HEK293T (cell line): Measurements from ENCODE around the gene XPNPEP2.

Experiments
- CTCF ChIA-PET: fragments of 350-600 bp; formaldehyde crosslinking; extraction: SDS; loops from one replicate; lab custom pipeline; 2021; ENCODE audit warnings: antibody characterized with exemption, inconsistent platforms; lab: Yijun Ruan, JAX
- POLR2A ChIA-PET: fragments of 350-600 bp; formaldehyde crosslinking; extraction: SDS; loops from one replicate; lab custom pipeline; 2020; ENCODE audit warnings: antibody characterized with exemption, inconsistent platforms; lab: Yijun Ruan, JAX
- DNase-seq: peaks from one replicate; pipeline ENCODE4 v3.0.0; 2012; ENCODE audit warnings: mixed read lengths; ENCODE audit errors: extremely low spot score
- ARNT ChIP-seq: fragments of 450-650 bp; IDR thresholded peaks from 2 replicates; pipeline ENCODE4 v1.6.1; 2017; ENCODE audit warnings: mild to moderate bottlenecking
- BHLHE40 ChIP-seq: fragments of 450-650 bp; IDR thresholded peaks from 2 replicates; pipeline ENCODE4 v1.6.1; 2016; ENCODE audit warnings: mild to moderate bottlenecking, moderate library complexity, borderline replicate concordance
- CTBP1 ChIP-seq: fragments of 450-650 bp; IDR thresholded peaks from 2 replicates; pipeline ENCODE4 v1.6.1; 2016; ENCODE audit warnings: borderline replicate concordance
- ELF4 ChIP-seq: fragments of 450-650 bp; IDR thresholded peaks from 2 replicates; pipeline ENCODE4 v1.6.1; 2017; ENCODE audit warnings: antibody characterized with exemption
- FOXA1 ChIP-seq: fragments of 450-650 bp; IDR thresholded peaks from 2 replicates; pipeline ENCODE4 v1.6.1; 2016; ENCODE audit warnings: mild to moderate bottlenecking
- FOXK2 ChIP-seq: fragments of 450-650 bp; IDR thresholded peaks from 2 replicates; pipeline ENCODE4 v1.6.1; 2016; ENCODE audit warnings: mild to moderate bottlenecking
- FOXM1 ChIP-seq: fragments of 450-650 bp; IDR thresholded peaks from 2 replicates; pipeline ENCODE4 v1.6.1; 2017; ENCODE audit warnings: mild to moderate bottlenecking, borderline replicate concordance
- HDGF ChIP-seq: fragments of 450-650 bp; IDR thresholded peaks from 2 replicates; pipeline ENCODE4 v1.6.1; 2017; ENCODE audit warnings: antibody characterized with exemption, borderline replicate concordance
- L3MBTL2 ChIP-seq: fragments of 450-650 bp; conservative IDR thresholded peaks from 2 replicates; pipeline ENCODE4 v1.6.1; 2016; ENCODE audit warnings: mild to moderate bottlenecking
- LEF1 ChIP-seq: fragments of 450-650 bp; IDR thresholded peaks from 2 replicates; pipeline ENCODE4 v1.6.1; 2017; ENCODE audit warnings: mild to moderate bottlenecking, borderline replicate concordance
- NFRKB ChIP-seq: fragments of 450-650 bp; IDR thresholded peaks from 2 replicates; pipeline ENCODE4 v1.6.1; 2016; ENCODE audit warnings: mild to moderate bottlenecking, moderate library complexity
- PKNOX1 ChIP-seq: fragments of 450-650 bp; IDR thresholded peaks from 2 replicates; pipeline ENCODE4 v1.6.1; 2016
- SP1 ChIP-seq: fragments of 450-650 bp; IDR thresholded peaks from 2 replicates; pipeline ENCODE4 v1.6.1; 2017
- SUZ12 ChIP-seq: fragments of 450-650 bp; IDR thresholded peaks from 2 replicates; pipeline ENCODE4 v1.6.1; 2016; ENCODE audit warnings: mild to moderate bottlenecking
- TARDBP ChIP-seq: fragments of 450-650 bp; IDR thresholded peaks from 2 replicates; pipeline ENCODE4 v1.6.1; 2016
- ZNF384 ChIP-seq: fragments of 450-650 bp; IDR thresholded peaks from 2 replicates; pipeline ENCODE4 v1.6.1; 2016

The XPNPEP2 gene

GRCh38 chrX:129793604-129794191 is 54.9 kb downstream of the XPNPEP2 start:
- DNase-seq, result no peak

GRCh38 chrX:129795584-129795983 is 56.8 kb downstream of the XPNPEP2 start:
- DNase-seq, result no peak
- ChIA-PET CTCF (no interaction called here), POLR2A (no interaction called here)
- TF ChIP-seq FOXA1 (no peak), FOXK2 (no peak), ELF4 (no peak), TARDBP (no peak), FOXM1 (no peak), HDGF (no peak), CTBP1 (no peak), BHLHE40 (no peak), LEF1 (no peak), PKNOX1 (no peak), SP1 (no peak), L3MBTL2 (no peak), SUZ12 (no peak), ZNF384 (no peak), NFRKB (no peak), ARNT (no peak)

More at GRCh38 chrX:129793604-129794191, 54.9 kb downstream of the XPNPEP2 start:
- ChIA-PET CTCF (interaction anchor here (0.6 kb wide), 1 partner anchor 232 kb away, joined by 3 read pairs; no protein-coding TSS in a partner anchor), POLR2A (no interaction called here)
- TF ChIP-seq ARNT (no peak), HDGF (no peak), ELF4 (no peak), LEF1 (no peak), CTBP1 (no peak), NFRKB (no peak), PKNOX1 (no peak), SP1 (no peak), FOXA1 (no peak), FOXM1 (no peak), TARDBP (no peak), L3MBTL2 (no peak), BHLHE40 (no peak), FOXK2 (no peak), ZNF384 (no peak), SUZ12 (no peak)

- CTCF ChIA-PET, result no interaction called here
- TF ChIP-seq NFRKB (no peak), BHLHE40 (no peak), CTBP1 (no peak), LEF1 (no peak), TARDBP (no peak), ELF4 (no peak), PKNOX1 (no peak), FOXA1 (no peak), HDGF (no peak), ZNF384 (no peak), FOXK2 (no peak), ARNT (no peak), L3MBTL2 (no peak), SUZ12 (no peak), FOXM1 (no peak), SP1 (no peak)
- DNase-seq, result no peak
- POLR2A ChIA-PET, result no interaction called here
Observed at GRCh38 chrX:129797251-129797906, 58.6 kb downstream of the XPNPEP2 start.

GRCh38 chrX:129798456-129798855 is 59.7 kb downstream of the XPNPEP2 start:
- POLR2A ChIA-PET, result no interaction called here
- CTCF ChIA-PET, result no interaction called here
- DNase-seq, result no peak
- TF ChIP-seq PKNOX1 (no peak), FOXK2 (no peak), SP1 (no peak), FOXA1 (no peak), ARNT (no peak), LEF1 (no peak), L3MBTL2 (no peak), NFRKB (no peak)

GRCh38 chrX:129798888-129799287 is 60.1 kb downstream of the XPNPEP2 start:
- TF ChIP-seq HDGF (no peak), L3MBTL2 (no peak)
- POLR2A ChIA-PET, result no interaction called here
- CTCF ChIA-PET, result interaction anchor here (0.6 kb wide), 1 partner anchor 262 kb away, joined by 3 read pairs; no protein-coding TSS in a partner anchor
- no peak for DNase-seq
